GM18519 (cell line): ENCODE results near the gene SORT1.

Experiments used
- ATAC-seq: cut with Tn5 transposase; IDR thresholded peaks from one replicate; pipeline ENCODE4 v1.9.1; 2021; ENCODE audit warnings: mild to moderate bottlenecking, moderate library complexity; ENCODE audit not compliant: unreplicated experiment, low FRiP score

SORT1 gene

GRCh38 chr1:109279615-109280278 lies 118.0 kb downstream of the SORT1 start:
- no peak for ATAC-seq

- no peak for ATAC-seq
These were observed 120.1 kb downstream of the SORT1 start for GRCh38 chr1:109277434-109278204.

- no peak for ATAC-seq
These were observed 121.9 kb downstream of the SORT1 start for GRCh38 chr1:109275706-109276345.

- no peak for ATAC-seq
These were observed 122.9 kb downstream of the SORT1 start for GRCh38 chr1:109274533-109275476.

GRCh38 chr1:109273570-109274288 lies 124.0 kb downstream of the SORT1 start:
- no peak for ATAC-seq

GRCh38 chr1:109272831-109273547 lies 124.7 kb downstream of the SORT1 start:
- ATAC-seq = no peak

- ATAC-seq = no peak
These were observed 125.5 kb downstream of the SORT1 start for GRCh38 chr1:109272021-109272799.

- no peak for ATAC-seq
These were observed 126.3 kb downstream of the SORT1 start for GRCh38 chr1:109271458-109271857.

- no peak for ATAC-seq
These were observed 126.9 kb downstream of the SORT1 start for GRCh38 chr1:109270623-109271317.

- no peak for ATAC-seq
These were observed 127.6 kb downstream of the SORT1 start for GRCh38 chr1:109269981-109270622.

- no peak for ATAC-seq
These were observed 128.3 kb downstream of the SORT1 start for GRCh38 chr1:109269212-109269980.

- ATAC-seq = no peak
These were observed 129.1 kb downstream of the SORT1 start for GRCh38 chr1:109268431-109269211.

- ATAC-seq = no peak
These were observed 129.9 kb downstream of the SORT1 start for GRCh38 chr1:109267743-109268300.

- no peak for ATAC-seq
These were observed 130.8 kb downstream of the SORT1 start for GRCh38 chr1:109266965-109267364.

- ATAC-seq = no peak
These were observed 131.9 kb downstream of the SORT1 start for GRCh38 chr1:109265741-109266330.
